Rectal smooth muscle tissue (tissue), 1 donor: Measurements from ENCODE around the gene PAX8.
"Not testable (repeated sequence)": the region's sequence is repeated elsewhere in the genome, so short reads cannot be mapped to it uniquely, and the experiment has no call there.

Source experiments
- H3K27ac ChIP-seq: one replicate; pipeline ENCODE4 v1.7.0; 2013; ENCODE audit warnings: low read depth, low read length, inconsistent platforms
- H3K27me3 ChIP-seq: one replicate; pipeline ENCODE4 v1.7.0; 2013; ENCODE audit warnings: low read length; ENCODE audit not compliant: control insufficient read depth, insufficient read depth
- H3K36me3 ChIP-seq: one replicate; pipeline ENCODE4 v1.7.0; 2013; ENCODE audit warnings: low read length; ENCODE audit not compliant: control insufficient read depth, insufficient read depth
- H3K4me1 ChIP-seq: one replicate; pipeline ENCODE4 v1.7.0; 2013; ENCODE audit warnings: low read length; ENCODE audit not compliant: control insufficient read depth, insufficient read depth
- H3K4me3 ChIP-seq: one replicate; pipeline ENCODE4 v1.7.0; 2013; ENCODE audit warnings: low read length
- H3K9ac ChIP-seq: one replicate; pipeline ENCODE4 v1.7.0; 2013; ENCODE audit warnings: low read length

PAX8 gene

DNA sequence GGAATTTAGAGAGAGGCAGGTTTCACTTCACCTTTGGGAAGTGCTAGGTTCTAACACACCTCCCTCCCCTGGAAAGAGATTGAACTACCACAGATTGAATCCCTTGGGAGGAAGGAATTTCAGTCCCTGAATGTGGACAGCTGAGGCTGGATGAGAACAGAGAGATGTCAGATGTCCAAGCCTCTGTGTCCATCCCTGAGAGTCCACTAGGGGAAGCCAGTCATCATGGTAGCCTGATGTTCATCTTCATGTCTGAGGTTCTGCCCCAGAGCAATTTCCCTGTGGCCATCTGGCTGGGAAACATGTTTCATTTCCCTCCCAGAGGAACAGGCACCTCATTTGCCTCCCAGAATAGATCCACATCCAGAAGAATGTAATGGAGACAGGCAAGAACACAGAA, 30.1 kb upstream of the PAX8 start:
- H3K4me1 ChIP-seq, H3K27ac ChIP-seq, H3K9ac ChIP-seq, H3K4me3 ChIP-seq, H3K27me3 ChIP-seq, H3K36me3 ChIP-seq: not testable (repeated sequence)

DNA sequence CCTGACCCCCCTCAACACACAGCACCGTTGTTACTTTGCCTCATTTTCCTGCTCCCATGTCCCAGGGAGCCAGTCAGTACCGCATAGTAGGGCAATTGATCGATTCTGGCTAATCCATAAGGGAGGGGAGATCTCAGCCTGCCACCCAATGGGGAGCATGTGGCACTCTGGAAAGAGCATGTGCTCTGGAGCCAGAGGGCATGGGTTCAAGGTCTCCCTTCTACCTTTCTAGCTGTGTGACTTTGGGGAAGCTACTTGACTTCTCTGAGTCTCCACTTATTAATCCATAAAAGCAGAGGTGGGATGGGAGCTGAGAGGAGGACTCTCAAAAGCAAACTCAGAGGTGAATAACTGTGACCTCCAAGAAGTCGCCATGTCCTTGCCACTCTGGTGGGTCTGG, 27.5 kb upstream of the PAX8 start:
- not testable (repeated sequence) for H3K27me3 ChIP-seq, H3K4me1 ChIP-seq, H3K36me3 ChIP-seq, H3K9ac ChIP-seq, H3K27ac ChIP-seq, H3K4me3 ChIP-seq

- H3K27me3 ChIP-seq, H3K4me3 ChIP-seq, H3K27ac ChIP-seq, H3K4me1 ChIP-seq, H3K9ac ChIP-seq, H3K36me3 ChIP-seq: not testable (repeated sequence)
These were observed 27.0 kb upstream of the PAX8 start for GRCh38 chr2:113305749-113306148.

GRCh38 chr2:113305146-113305545, 26.4 kb upstream of the PAX8 start:
- H3K4me1 ChIP-seq: no peaks in the 10 kb centered on the region
- no peaks in the 10 kb centered on the region for H3K36me3 ChIP-seq
- H3K4me3 ChIP-seq: no peak overlapping the region
- no peak overlapping the region for H3K9ac ChIP-seq
- H3K27me3 ChIP-seq: no peaks in the 10 kb centered on the region
- H3K27ac ChIP-seq: no peak overlapping the region

DNA sequence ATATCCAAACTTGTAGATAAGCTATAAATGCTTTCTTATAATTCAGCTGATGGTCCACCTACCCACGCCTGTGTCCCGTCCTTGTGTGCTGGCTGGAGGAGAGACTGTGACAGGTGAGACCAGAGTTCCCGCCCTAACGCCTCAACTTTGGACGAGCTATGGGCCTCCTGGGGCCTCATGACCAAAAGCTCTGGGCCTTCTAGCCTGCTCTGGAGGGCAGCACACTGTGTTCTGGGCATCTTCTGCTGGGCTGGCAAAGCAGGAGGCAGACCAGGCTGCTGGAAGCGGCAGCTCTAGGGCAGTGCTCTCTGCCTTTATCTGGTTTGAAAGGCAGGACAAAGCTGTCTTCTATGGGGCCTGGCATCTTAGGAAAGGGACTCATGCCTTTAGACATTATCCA, 26.0 kb upstream of the PAX8 start:
- Histone ChIP-seq H3K4me1 (no peaks in the 10 kb centered on the region), H3K9ac (no peak overlapping the region), H3K36me3 (no peaks in the 10 kb centered on the region), H3K27me3 (no peaks in the 10 kb centered on the region), H3K4me3 (no peak overlapping the region), H3K27ac (no peak overlapping the region)

DNA sequence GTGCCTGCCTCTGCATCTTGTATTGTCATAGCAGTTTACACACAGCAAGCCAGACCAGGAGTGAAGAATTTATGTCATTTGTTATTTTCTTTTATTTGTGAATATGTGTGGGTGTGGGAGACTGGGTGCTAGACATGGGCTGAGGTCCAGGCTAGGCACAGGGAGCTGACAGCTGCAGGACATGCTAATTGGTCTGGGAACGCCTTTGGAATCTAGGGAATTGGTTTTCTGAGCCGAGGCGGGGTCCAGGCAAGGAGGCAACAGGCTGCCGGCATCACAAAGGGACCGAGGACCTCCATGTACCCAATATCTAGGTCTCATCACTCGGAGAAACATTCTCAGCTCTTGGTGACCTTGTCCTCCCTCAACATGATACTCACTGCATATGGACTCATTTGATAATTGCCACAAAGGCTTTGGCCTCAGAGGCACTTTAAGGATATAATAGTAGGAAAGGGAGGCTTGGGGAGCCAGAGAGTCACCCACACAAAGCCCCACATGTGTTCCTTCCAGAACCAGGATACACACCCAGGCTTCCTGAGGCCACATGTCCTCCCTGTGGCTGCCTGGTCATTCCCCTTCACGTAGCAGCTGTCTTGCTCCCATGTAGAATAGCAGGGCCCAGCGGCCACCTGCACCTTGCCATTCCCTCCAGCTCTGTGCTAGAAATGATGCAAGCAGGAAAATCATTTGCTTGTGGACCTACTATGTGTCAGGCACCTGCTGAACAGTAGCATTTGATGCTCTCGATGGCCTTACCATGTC, 23.7 kb upstream of the PAX8 start:
- H3K4me1 ChIP-seq, H3K36me3 ChIP-seq, H3K27me3 ChIP-seq, H3K4me3 ChIP-seq, H3K27ac ChIP-seq, H3K9ac ChIP-seq: not testable (repeated sequence)

- H3K4me1 ChIP-seq: no peaks in the 10 kb centered on the region
- no peak overlapping the region for H3K4me3 ChIP-seq
- no peak overlapping the region for H3K27ac ChIP-seq
- H3K27me3 ChIP-seq: no peaks in the 10 kb centered on the region
- no peaks in the 10 kb centered on the region for H3K36me3 ChIP-seq
- H3K9ac ChIP-seq: no peak overlapping the region
These were observed 21.6 kb upstream of the PAX8 start for GRCh38 chr2:113300281-113300680.

DNA sequence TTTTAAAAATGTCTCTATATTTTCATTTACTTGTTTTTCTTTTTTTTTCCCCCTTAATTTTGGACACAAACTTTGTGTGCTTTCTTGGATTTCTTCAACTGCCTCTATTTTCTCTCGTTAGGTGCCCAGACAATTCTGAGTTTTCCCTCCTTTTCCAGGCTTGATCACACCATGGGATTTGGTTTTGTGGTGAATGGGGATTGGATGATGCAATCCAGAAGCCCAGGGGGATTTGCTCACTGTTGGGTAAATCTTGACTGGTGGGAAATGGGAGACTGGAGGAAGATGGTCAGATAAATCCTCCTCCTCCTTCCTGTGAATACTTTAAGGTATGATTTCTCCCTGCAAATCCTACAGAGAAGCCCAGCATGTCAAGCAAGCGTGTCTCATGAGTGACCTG, 19.5 kb upstream of the PAX8 start:
- no peaks in the 10 kb centered on the region for H3K4me1 ChIP-seq
- no peak overlapping the region for H3K4me3 ChIP-seq
- no peak overlapping the region for H3K27ac ChIP-seq
- H3K9ac ChIP-seq: no peak overlapping the region
- no peaks in the 10 kb centered on the region for H3K27me3 ChIP-seq
- no peaks in the 10 kb centered on the region for H3K36me3 ChIP-seq

- H3K27me3 ChIP-seq, H3K9ac ChIP-seq, H3K4me3 ChIP-seq, H3K4me1 ChIP-seq, H3K27ac ChIP-seq, H3K36me3 ChIP-seq: not testable (repeated sequence)
These were observed 18.9 kb upstream of the PAX8 start for GRCh38 chr2:113297590-113297989.

DNA sequence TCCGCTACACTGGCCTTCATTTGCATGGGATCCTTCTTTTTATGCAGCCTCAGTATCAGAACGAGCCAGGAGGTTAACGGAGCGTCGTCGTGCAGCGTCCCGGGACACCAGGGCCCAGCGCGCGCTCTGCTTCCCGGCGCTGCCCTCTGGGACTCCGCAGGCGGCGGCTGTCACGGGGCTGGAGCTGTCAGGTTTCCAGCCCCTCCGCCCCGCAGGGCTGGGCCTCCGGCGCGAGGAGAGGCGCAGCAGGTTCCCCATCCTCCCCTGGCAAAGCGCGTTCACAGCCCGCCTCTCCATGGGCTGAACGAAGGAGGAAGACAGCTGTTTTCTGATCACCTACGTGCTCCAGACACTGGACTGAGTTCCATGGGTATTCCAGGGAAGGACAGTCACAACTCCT, 12.5 kb upstream of the PAX8 start:
- Histone ChIP-seq H3K9ac (no peak overlapping the region), H3K36me3 (no peaks in the 10 kb centered on the region), H3K27me3 (no peaks in the 10 kb centered on the region), H3K27ac (no peak overlapping the region), H3K4me1 (no peaks in the 10 kb centered on the region), H3K4me3 (no peak overlapping the region)

- not testable (repeated sequence) for H3K27ac ChIP-seq, H3K27me3 ChIP-seq, H3K9ac ChIP-seq
These were observed 10.0 kb upstream of the PAX8 start for GRCh38 chr2:113288674-113289149.

DNA sequence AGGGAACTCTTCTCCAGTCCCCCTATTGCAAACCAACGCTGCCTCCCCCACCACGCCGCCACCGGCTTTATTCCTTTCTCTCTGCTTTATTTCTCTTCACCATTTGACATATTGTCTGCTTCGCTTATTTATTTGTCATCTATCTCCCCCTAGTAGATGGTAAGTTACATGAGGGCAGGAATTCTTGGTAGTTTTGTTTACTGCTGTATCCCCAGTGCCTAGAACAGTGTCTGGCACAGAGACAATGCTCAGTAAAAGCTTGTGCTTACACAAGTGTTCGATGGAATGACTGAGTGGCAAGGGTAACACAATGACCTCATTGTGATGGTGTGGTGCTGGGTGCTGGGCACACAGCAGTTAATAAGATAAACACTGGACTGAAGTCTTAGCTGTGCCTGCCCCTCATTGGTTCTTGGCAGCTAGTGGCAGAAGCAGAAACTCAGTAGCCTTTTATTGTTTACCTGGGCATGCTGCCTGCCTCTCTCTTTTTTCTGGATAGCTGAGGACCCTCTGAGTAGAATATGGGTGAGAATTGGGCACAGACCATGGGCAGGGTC, 9.5 kb upstream of the PAX8 start:
- not testable (repeated sequence) for H3K27ac ChIP-seq, H3K27me3 ChIP-seq

More at GRCh38 chr2:113288674-113289149, 10.0 kb upstream of the PAX8 start:
- H3K36me3 ChIP-seq, H3K4me3 ChIP-seq, H3K4me1 ChIP-seq: not testable (repeated sequence)

GRCh38 chr2:113285816-113286215, 7.1 kb upstream of the PAX8 start:
- Histone ChIP-seq H3K36me3 (no peaks in the 10 kb centered on the region), H3K4me3 (no peak overlapping the region), H3K27me3 (no peaks in the 10 kb centered on the region), H3K27ac (no peak overlapping the region), H3K9ac (no peak overlapping the region), H3K4me1 (peaks cover 5% of the 10 kb centered on the region)

More for the DNA sequence above, 9.5 kb upstream of the PAX8 start:
- H3K9ac ChIP-seq, H3K36me3 ChIP-seq, H3K4me3 ChIP-seq, H3K4me1 ChIP-seq: not testable (repeated sequence)
